Neutrophil (primary cell): ENCODE measurements around the gene REEP2.

Experiments used
- H3K27ac ChIP-seq: fragments of 200-600 bp; sonication (generic); 2 replicates; pipeline ENCODE4 v1.5.1; 2016; ENCODE audit warnings: mild to moderate bottlenecking, moderate library complexity
- H3K27me3 ChIP-seq: fragments of 200-600 bp; sonication (generic); 2 replicates; pipeline ENCODE4 v1.6.0; 2016; ENCODE audit warnings: mild to moderate bottlenecking
- H3K36me3 ChIP-seq: fragments of 200-600 bp; sonication (generic); 2 replicates; pipeline ENCODE4 v1.5.1; 2017
- H3K4me1 ChIP-seq, 2 experiments: fragments of 200-600 bp in 1 of 2; sonication (generic) in 1 of 2; 1 replicate in 1 of 2; 2 replicates in 1 of 2; pipeline versions ENCODE4 v1.5.1 to v1.6.1; 2013 to 2016; ENCODE audit warnings: low read depth in 1 of 2, low read length in 1 of 2, mild to moderate bottlenecking in 1 of 2, moderate library complexity in 1 of 2; ENCODE audit not compliant: control insufficient read depth in 1 of 2, insufficient read depth in 1 of 2
- H3K4me3 ChIP-seq, 2 experiments: fragments of 200-600 bp in 1 of 2; sonication (generic) in 1 of 2; 1 replicate in 1 of 2; 2 replicates in 1 of 2; pipeline ENCODE4 v1.5.1; 2013 to 2016; ENCODE audit warnings: low read depth in 1 of 2, low read length in 1 of 2, mild to moderate bottlenecking in 1 of 2, moderate library complexity in 1 of 2
- H3K9me3 ChIP-seq: fragments of 200-600 bp; sonication (generic); 2 replicates; pipeline ENCODE4 v1.5.1; 2016
- TF ChIP-seq, protein P1 (sequence below): fragments of 200-600 bp; sonication (generic); IDR thresholded peaks from 2 replicates; pipeline ENCODE4 v1.5.1; 2016; ENCODE audit warnings: antibody characterized with exemption

Gene REEP2

DNA sequence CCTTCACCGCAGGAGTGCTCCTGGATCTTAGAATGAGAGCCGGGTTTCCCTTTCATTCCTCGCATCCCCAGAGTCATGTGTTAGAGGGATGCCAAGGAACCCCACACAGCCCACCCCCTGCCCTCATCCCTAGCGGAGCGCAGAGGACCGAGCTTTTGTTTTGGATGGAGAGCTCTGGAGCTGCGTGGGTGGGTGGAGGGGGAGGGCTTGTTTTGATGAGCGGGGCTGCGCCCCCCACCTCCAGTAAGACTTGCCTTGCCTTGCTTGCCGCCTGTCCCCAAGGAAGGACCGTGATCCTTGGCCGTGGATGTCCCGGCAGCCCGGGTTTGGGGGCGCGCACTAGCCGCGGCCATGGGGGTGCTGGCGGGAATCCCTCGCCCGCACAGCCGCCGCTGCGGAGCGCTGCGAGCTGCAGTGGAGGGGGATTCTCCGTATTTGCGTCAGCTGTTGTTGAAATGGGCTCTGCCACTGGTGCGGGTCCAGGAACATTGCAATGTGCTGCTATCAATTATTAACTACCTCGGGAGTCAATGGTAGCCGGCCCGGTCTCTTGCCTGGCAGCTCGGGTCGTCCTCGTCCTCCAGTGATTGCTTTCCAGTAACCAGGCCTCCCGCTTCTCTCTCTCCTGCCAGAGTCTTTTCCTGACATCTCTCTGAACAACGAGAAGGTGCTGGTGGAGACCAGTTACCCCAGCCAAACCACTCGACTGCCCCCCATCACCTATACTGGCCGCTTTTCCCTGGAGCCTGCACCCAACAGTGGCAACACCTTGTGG, 27.5 kb downstream of the REEP2 start:
- Histone ChIP-seq H3K4me3 (peak overlapping the region; percentile 86 to 99), H3K4me1 (peaks cover 24% of the 10 kb centered on the region in 2 experiments), H3K9me3 (no peaks in the 10 kb centered on the region), H3K27me3 (peaks cover 31% of the 10 kb centered on the region), H3K27ac (peak overlapping the region; percentile 99), H3K36me3 (no peaks in the 10 kb centered on the region)
- TF ChIP-seq, protein P1, sequence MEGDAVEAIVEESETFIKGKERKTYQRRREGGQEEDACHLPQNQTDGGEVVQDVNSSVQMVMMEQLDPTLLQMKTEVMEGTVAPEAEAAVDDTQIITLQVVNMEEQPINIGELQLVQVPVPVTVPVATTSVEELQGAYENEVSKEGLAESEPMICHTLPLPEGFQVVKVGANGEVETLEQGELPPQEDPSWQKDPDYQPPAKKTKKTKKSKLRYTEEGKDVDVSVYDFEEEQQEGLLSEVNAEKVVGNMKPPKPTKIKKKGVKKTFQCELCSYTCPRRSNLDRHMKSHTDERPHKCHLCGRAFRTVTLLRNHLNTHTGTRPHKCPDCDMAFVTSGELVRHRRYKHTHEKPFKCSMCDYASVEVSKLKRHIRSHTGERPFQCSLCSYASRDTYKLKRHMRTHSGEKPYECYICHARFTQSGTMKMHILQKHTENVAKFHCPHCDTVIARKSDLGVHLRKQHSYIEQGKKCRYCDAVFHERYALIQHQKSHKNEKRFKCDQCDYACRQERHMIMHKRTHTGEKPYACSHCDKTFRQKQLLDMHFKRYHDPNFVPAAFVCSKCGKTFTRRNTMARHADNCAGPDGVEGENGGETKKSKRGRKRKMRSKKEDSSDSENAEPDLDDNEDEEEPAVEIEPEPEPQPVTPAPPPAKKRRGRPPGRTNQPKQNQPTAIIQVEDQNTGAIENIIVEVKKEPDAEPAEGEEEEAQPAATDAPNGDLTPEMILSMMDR, result no peak

DNA sequence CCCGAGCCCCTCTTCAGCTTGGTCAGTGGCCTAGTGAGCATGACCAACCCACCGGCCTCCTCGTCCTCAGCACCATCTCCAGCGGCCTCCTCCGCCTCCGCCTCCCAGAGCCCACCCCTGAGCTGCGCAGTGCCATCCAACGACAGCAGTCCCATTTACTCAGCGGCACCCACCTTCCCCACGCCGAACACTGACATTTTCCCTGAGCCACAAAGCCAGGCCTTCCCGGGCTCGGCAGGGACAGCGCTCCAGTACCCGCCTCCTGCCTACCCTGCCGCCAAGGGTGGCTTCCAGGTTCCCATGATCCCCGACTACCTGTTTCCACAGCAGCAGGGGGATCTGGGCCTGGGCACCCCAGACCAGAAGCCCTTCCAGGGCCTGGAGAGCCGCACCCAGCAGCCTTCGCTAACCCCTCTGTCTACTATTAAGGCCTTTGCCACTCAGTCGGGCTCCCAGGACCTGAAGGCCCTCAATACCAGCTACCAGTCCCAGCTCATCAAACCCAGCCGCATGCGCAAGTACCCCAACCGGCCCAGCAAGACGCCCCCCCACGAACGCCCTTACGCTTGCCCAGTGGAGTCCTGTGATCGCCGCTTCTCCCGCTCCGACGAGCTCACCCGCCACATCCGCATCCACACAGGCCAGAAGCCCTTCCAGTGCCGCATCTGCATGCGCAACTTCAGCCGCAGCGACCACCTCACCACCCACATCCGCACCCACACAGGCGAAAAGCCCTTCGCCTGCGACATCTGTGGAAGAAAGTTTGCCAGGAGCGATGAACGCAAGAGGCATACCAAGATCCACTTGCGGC, 28.2 kb downstream of the REEP2 start:
- Histone ChIP-seq H3K27ac (no peak overlapping the region), H3K4me1 (peaks cover 24% of the 10 kb centered on the region in 2 experiments), H3K36me3 (no peaks in the 10 kb centered on the region), H3K9me3 (no peaks in the 10 kb centered on the region), H3K27me3 (peaks cover 34% of the 10 kb centered on the region), H3K4me3 (no peak overlapping the region)
- TF ChIP-seq, protein P1, result no peak

- H3K27me3 ChIP-seq, result peaks cover 41% of the 10 kb centered on the region
- H3K4me1 ChIP-seq, result peaks cover 24% of the 10 kb centered on the region in 2 experiments
- no peak overlapping the region for H3K27ac ChIP-seq
- no peaks in the 10 kb centered on the region for H3K36me3 ChIP-seq
- no peak overlapping the region for H3K4me3 ChIP-seq
- H3K9me3 ChIP-seq, result no peaks in the 10 kb centered on the region
- TF ChIP-seq, protein P1, result no peak
Measured at GRCh38 chr5:138467711-138468132, 28.9 kb downstream of the REEP2 start.

DNA sequence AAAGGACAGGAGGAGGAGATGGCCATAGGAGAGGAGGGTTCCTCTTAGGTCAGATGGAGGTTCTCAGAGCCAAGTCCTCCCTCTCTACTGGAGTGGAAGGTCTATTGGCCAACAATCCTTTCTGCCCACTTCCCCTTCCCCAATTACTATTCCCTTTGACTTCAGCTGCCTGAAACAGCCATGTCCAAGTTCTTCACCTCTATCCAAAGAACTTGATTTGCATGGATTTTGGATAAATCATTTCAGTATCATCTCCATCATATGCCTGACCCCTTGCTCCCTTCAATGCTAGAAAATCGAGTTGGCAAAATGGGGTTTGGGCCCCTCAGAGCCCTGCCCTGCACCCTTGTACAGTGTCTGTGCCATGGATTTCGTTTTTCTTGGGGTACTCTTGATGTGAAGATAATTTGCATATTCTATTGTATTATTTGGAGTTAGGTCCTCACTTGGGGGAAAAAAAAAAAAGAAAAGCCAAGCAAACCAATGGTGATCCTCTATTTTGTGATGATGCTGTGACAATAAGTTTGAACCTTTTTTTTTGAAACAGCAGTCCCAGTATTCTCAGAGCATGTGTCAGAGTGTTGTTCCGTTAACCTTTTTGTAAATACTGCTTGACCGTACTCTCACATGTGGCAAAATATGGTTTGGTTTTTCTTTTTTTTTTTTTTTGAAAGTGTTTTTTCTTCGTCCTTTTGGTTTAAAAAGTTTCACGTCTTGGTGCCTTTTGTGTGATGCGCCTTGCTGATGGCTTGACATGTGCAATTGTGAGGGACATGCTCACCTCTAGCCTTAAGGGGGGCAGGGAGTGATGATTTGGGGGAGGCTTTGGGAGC, 29.5 kb downstream of the REEP2 start:
- Histone ChIP-seq H3K9me3 (no peaks in the 10 kb centered on the region), H3K4me1 (peaks cover 23 to 24% of the 10 kb centered on the region in 2 experiments), H3K27ac (no peak overlapping the region), H3K36me3 (no peaks in the 10 kb centered on the region), H3K4me3 (no peak overlapping the region), H3K27me3 (peaks cover 47% of the 10 kb centered on the region)
- TF ChIP-seq, protein P1, result no peak

DNA sequence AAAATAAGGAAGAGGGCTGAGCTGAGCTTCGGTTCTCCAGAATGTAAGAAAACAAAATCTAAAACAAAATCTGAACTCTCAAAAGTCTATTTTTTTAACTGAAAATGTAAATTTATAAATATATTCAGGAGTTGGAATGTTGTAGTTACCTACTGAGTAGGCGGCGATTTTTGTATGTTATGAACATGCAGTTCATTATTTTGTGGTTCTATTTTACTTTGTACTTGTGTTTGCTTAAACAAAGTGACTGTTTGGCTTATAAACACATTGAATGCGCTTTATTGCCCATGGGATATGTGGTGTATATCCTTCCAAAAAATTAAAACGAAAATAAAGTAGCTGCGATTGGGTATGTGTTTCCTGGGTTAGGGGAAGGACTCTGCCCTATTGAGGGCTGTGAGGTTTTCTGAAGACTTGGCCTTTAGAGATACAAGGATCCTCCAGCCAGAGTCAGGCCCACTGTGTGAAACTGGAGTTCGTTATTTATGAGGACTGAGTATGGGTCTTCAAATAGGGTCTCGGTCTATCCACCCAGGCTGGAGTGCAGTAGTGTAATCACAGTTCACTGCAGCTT, 30.2 kb downstream of the REEP2 start:
- Histone ChIP-seq H3K27me3 (peaks cover 54% of the 10 kb centered on the region), H3K9me3 (no peaks in the 10 kb centered on the region), H3K4me1 (peaks cover 17 to 18% of the 10 kb centered on the region in 2 experiments), H3K4me3 (no peak overlapping the region), H3K36me3 (no peaks in the 10 kb centered on the region), H3K27ac (no peak overlapping the region)
- TF ChIP-seq, protein P1, result no peak
